ENCODE data around the gene TXNRD2. TPM values are rescaled to one million over a fixed set of nuclear protein-coding genes. Genes with fewer than 3 reads are reported as not detected.

TXNRD2 gene
- total and polyA plus RNA-seq, 10 of the 15 experiments (the other 5 are each of a cell fraction or from before 2014, with no cell fraction given): 1.6 to 26.0 (median 13.9) TPM

DNA sequence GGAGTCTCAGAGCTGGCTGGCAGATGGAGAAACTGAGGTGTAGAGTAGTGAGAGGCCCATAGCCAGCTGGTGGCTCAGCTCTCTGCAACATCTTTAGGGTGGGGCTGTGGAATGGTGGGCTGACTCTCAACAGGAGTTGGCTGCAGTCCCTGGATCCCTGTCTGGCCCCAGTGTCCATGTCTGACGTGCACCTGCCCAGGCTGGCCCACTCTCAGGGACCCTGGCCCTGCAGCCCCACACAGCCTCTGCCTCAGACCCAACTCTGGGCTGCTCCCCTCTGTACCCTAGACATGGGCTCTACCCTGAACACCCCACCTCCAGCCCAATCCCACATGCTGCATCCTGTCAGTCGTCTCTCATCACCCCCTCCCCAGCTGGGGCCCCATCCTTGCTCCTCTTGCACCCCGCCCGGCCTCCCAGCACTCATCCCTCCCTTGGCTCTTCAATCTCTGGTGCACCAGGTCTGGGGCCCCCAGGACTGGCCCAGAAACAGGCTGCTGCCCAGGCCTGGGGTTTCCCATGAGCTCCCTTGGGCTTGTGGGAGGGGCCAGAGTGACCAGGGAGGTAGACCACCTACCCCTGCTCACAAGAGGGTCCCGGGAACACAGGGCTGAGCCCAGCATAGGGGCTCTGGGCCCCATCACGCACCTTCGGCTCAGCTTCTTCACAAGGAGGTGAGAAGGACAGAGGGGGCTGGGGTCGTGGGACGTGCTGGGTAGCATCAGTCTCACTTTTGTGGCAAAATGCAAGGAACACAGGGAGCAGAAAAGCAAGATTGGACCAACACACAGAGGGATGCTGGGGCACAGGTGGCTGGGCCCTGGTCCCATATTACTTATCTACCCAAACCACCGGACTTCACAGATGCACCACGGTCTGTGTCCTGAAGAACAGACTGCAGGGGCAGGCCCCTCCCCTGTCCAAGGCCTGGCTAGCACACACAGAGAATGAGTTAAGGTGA lies 43.5 kb upstream of the TXNRD2 start (continued):
- TF ChIP-seq ELK1 (IDR thresholded peaks at IDR 0.05; ENCODE audit: low read depth, low read length): no peak
- TF ChIP-seq YY1 (IDR thresholded peaks at IDR 0.05; ENCODE audit: low read depth, low read length): no peak
- no peak for TF ChIP-seq ATF2 (IDR thresholded peaks at IDR 0.05; ENCODE audit: low read length)
- no peak for TF ChIP-seq CTCF (IDR thresholded peaks at IDR 0.05 in 2 of 3, conservative IDR thresholded peaks at IDR 0.05 in 1 of 3; ENCODE audit: control insufficient read depth in 2 of 3, extremely low read depth in 1 of 3, insufficient read depth in 1 of 3, low read depth in 3 of 3, low read length in 3 of 3)
- TF ChIP-seq MTA3 (IDR thresholded peaks at IDR 0.05; ENCODE audit: borderline replicate concordance, low read length): no peak
- TF ChIP-seq, protein P1, sequence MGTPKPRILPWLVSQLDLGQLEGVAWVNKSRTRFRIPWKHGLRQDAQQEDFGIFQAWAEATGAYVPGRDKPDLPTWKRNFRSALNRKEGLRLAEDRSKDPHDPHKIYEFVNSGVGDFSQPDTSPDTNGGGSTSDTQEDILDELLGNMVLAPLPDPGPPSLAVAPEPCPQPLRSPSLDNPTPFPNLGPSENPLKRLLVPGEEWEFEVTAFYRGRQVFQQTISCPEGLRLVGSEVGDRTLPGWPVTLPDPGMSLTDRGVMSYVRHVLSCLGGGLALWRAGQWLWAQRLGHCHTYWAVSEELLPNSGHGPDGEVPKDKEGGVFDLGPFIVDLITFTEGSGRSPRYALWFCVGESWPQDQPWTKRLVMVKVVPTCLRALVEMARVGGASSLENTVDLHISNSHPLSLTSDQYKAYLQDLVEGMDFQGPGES (IDR thresholded peaks at IDR 0.05): no peak
- no peak for TF ChIP-seq ZSCAN29 (IDR thresholded peaks at IDR 0.05)
- TF ChIP-seq JUNB (IDR thresholded peaks at IDR 0.05): no peak
- no peak for TF ChIP-seq NFXL1 (IDR thresholded peaks at IDR 0.05; ENCODE audit: borderline replicate concordance)
